NK-92 treated with Interleukin-12 subunit alpha and Interleukin-12 subunit beta, amount 100 ng/mL, for 24 hours (cell line): Measurements from ENCODE around the gene EIF5AL1.
"Not testable (repeated sequence)": the region's sequence is repeated elsewhere in the genome, so short reads cannot be mapped to it uniquely, and the experiment has no call there.

Experiments used
- DNase-seq: peaks from one replicate; lab custom pipeline; 2025; lab: John Stamatoyannopoulos, UW

The EIF5AL1 gene

GRCh38 chr10:79487296-79488194 lies 24.8 kb upstream of the EIF5AL1 start:
- DNase-seq, result peak; percentile 23

- DNase-seq, result no peak
Measured at GRCh38 chr10:79488336-79488735, 24.0 kb upstream of the EIF5AL1 start.

GRCh38 chr10:79488870-79489269 lies 23.5 kb upstream of the EIF5AL1 start:
- DNase-seq, result no peak

GRCh38 chr10:79490400-79491142 lies 21.8 kb upstream of the EIF5AL1 start:
- no peak for DNase-seq

GRCh38 chr10:79491143-79491835 lies 21.0 kb upstream of the EIF5AL1 start:
- no peak for DNase-seq

GRCh38 chr10:79492256-79492655 lies 20.1 kb upstream of the EIF5AL1 start:
- no peak for DNase-seq

- DNase-seq, result no peak
Measured at GRCh38 chr10:79492839-79493238, 19.5 kb upstream of the EIF5AL1 start.

- no peak for DNase-seq
Measured at GRCh38 chr10:79493806-79494205, 18.5 kb upstream of the EIF5AL1 start.

GRCh38 chr10:79494871-79495705 lies 17.2 kb upstream of the EIF5AL1 start:
- DNase-seq, result no peak

GRCh38 chr10:79495791-79496190 lies 16.5 kb upstream of the EIF5AL1 start:
- DNase-seq, result no peak

- no peak for DNase-seq
Measured at GRCh38 chr10:79496896-79497295, 15.4 kb upstream of the EIF5AL1 start.

GRCh38 chr10:79498291-79498829 lies 14.0 kb upstream of the EIF5AL1 start:
- DNase-seq, result no peak

- DNase-seq, result no peak
Measured at GRCh38 chr10:79502561-79503309, 9.6 kb upstream of the EIF5AL1 start.

GRCh38 chr10:79503787-79504186 lies 8.5 kb upstream of the EIF5AL1 start:
- not testable (repeated sequence) for DNase-seq

GRCh38 chr10:79504483-79504882 lies 7.8 kb upstream of the EIF5AL1 start:
- DNase-seq, result not testable (repeated sequence)

- DNase-seq, result not testable (repeated sequence)
Measured at GRCh38 chr10:79505328-79505727, 7.0 kb upstream of the EIF5AL1 start.

GRCh38 chr10:79505829-79506228 lies 6.5 kb upstream of the EIF5AL1 start:
- DNase-seq, result peak; percentile 8

GRCh38 chr10:79507440-79508167 lies 4.7 kb upstream of the EIF5AL1 start:
- no peak for DNase-seq

GRCh38 chr10:79508245-79508644 lies 4.1 kb upstream of the EIF5AL1 start:
- not testable (repeated sequence) for DNase-seq
